ENCODE results near the gene AVEN.
A peak's percentile ranks its signal among the peaks of the same experiment; 100 is the strongest.

Gene AVEN

GRCh38 chr15:33982516-33982915, 56.5 kb downstream of the AVEN start:
- no CpG with 5 or more reads among the region's 1 CpG for WGBS (ENCODE audit: extremely low coverage, insufficient coverage, insufficient read length)
- Histone ChIP-seq H2BK120ac (ENCODE audit: insufficient read depth, low read length, poor library complexity) (no peak overlapping the region), H2BK12ac (ENCODE audit: low read length) (no peak overlapping the region), H4K8ac (ENCODE audit: low read depth, low read length) (no peak overlapping the region), H2BK5ac (ENCODE audit: low read depth, low read length, poor library complexity) (no peak overlapping the region), H3K9me3 (ENCODE audit: insufficient read depth, low read depth, low read length) (no peaks in the 10 kb centered on the region), H3K79me2 (ENCODE audit: control insufficient read depth, insufficient read depth, low read length, poor library complexity) (no peaks in the 10 kb centered on the region), H3K9ac (ENCODE audit: low read length) (no peak overlapping the region), H3K27ac (ENCODE audit: low read depth, low read length) (no peak overlapping the region), H3K4me1 (ENCODE audit: control insufficient read depth in 1 of 2, insufficient read depth in 2 of 2, low read length in 2 of 2) (peaks cover 5% of the 10 kb centered on the region in 2 experiments), H3K36me3 (ENCODE audit: control insufficient read depth in 1 of 2, insufficient read depth in 2 of 2, low read length in 2 of 2) (no peaks in the 10 kb centered on the region), H2AK5ac (ENCODE audit: low read length) (no peak overlapping the region), H3K18ac (ENCODE audit: low read length) (no peak overlapping the region), H3K27me3 (ENCODE audit: insufficient read depth, low read length) (no peaks in the 10 kb centered on the region), H3K14ac (ENCODE audit: low read length) (no peak overlapping the region), H3K4me2 (ENCODE audit: low read length) (no peak overlapping the region), H3K23ac (ENCODE audit: low read length) (no peak overlapping the region), H2AFZ (ENCODE audit: insufficient read depth, low read length, poor library complexity) (no peak overlapping the region), H3K79me1 (ENCODE audit: low read length) (peaks cover 6% of the 10 kb centered on the region), H3K4me3 (ENCODE audit: low read depth, low read length) (no peak overlapping the region), H3K4ac (ENCODE audit: low read depth, low read length) (no peak overlapping the region), H4K91ac (ENCODE audit: low read depth, low read length) (no peak overlapping the region), H4K12ac (ENCODE audit: low read depth, low read length) (no peak overlapping the region)
- DNase-seq = peak in 1 of 2 donors; percentile 76

- Histone ChIP-seq H4K8ac (ENCODE audit: low read depth, low read length) (no peak overlapping the region), H2BK5ac (ENCODE audit: low read depth, low read length, poor library complexity) (no peak overlapping the region), H3K9ac (ENCODE audit: low read length) (no peak overlapping the region), H2BK12ac (ENCODE audit: low read length) (no peak overlapping the region), H2AK5ac (ENCODE audit: low read length) (no peak overlapping the region), H4K12ac (ENCODE audit: low read depth, low read length) (no peak overlapping the region), H3K9me3 (ENCODE audit: insufficient read depth, low read depth, low read length) (no peaks in the 10 kb centered on the region), H3K79me2 (ENCODE audit: control insufficient read depth, insufficient read depth, low read length, poor library complexity) (no peaks in the 10 kb centered on the region), H3K4me3 (ENCODE audit: low read depth, low read length) (no peak overlapping the region), H3K4me1 (ENCODE audit: control insufficient read depth in 1 of 2, insufficient read depth in 2 of 2, low read length in 2 of 2) (peaks cover 4% of the 10 kb centered on the region in 2 experiments), H2AFZ (ENCODE audit: insufficient read depth, low read length, poor library complexity) (no peak overlapping the region), H2BK120ac (ENCODE audit: insufficient read depth, low read length, poor library complexity) (no peak overlapping the region), H3K4me2 (ENCODE audit: low read length) (no peak overlapping the region), H4K91ac (ENCODE audit: low read depth, low read length) (no peak overlapping the region), H3K36me3 (ENCODE audit: control insufficient read depth in 1 of 2, insufficient read depth in 2 of 2, low read length in 2 of 2) (no peaks in the 10 kb centered on the region), H3K79me1 (ENCODE audit: low read length) (peaks cover 5% of the 10 kb centered on the region), H3K23ac (ENCODE audit: low read length) (no peak overlapping the region), H3K14ac (ENCODE audit: low read length) (no peak overlapping the region), H3K27me3 (ENCODE audit: insufficient read depth, low read length) (no peaks in the 10 kb centered on the region), H3K4ac (ENCODE audit: low read depth, low read length) (no peak overlapping the region), H3K27ac (ENCODE audit: low read depth, low read length) (no peak overlapping the region), H3K18ac (ENCODE audit: low read length) (no peak overlapping the region)
- DNase-seq = peak in 1 of 2 donors; percentile 33
- WGBS (ENCODE audit: extremely low coverage, insufficient coverage, insufficient read length) = no CpG with 5 or more reads among the region's 7 CpGs
Observed at GRCh38 chr15:33980159-33980558, 58.8 kb downstream of the AVEN start.

- Histone ChIP-seq H2BK5ac (ENCODE audit: low read depth, low read length, poor library complexity) (no peak overlapping the region), H2AK5ac (ENCODE audit: low read length) (no peak overlapping the region), H3K14ac (ENCODE audit: low read length) (no peak overlapping the region), H4K12ac (ENCODE audit: low read depth, low read length) (no peak overlapping the region), H2AFZ (ENCODE audit: insufficient read depth, low read length, poor library complexity) (no peak overlapping the region), H4K8ac (ENCODE audit: low read depth, low read length) (no peak overlapping the region), H3K79me2 (ENCODE audit: control insufficient read depth, insufficient read depth, low read length, poor library complexity) (no peaks in the 10 kb centered on the region), H4K91ac (ENCODE audit: low read depth, low read length) (no peak overlapping the region), H3K23ac (ENCODE audit: low read length) (no peak overlapping the region), H3K9ac (ENCODE audit: low read length) (no peak overlapping the region), H3K36me3 (ENCODE audit: control insufficient read depth in 1 of 2, insufficient read depth in 2 of 2, low read length in 2 of 2) (no peaks in the 10 kb centered on the region), H3K27me3 (ENCODE audit: insufficient read depth, low read length) (no peaks in the 10 kb centered on the region), H3K4me3 (ENCODE audit: low read depth, low read length) (no peak overlapping the region), H3K4me1 (ENCODE audit: control insufficient read depth in 1 of 2, insufficient read depth in 2 of 2, low read length in 2 of 2) (no peaks in the 10 kb centered on the region), H2BK120ac (ENCODE audit: insufficient read depth, low read length, poor library complexity) (no peak overlapping the region), H3K9me3 (ENCODE audit: insufficient read depth, low read depth, low read length) (no peaks in the 10 kb centered on the region), H3K4me2 (ENCODE audit: low read length) (no peak overlapping the region), H3K18ac (ENCODE audit: low read length) (no peak overlapping the region), H3K79me1 (ENCODE audit: low read length) (no peaks in the 10 kb centered on the region), H3K4ac (ENCODE audit: low read depth, low read length) (no peak overlapping the region), H3K27ac (ENCODE audit: low read depth, low read length) (no peak overlapping the region), H2BK12ac (ENCODE audit: low read length) (no peak overlapping the region)
- DNase-seq = peak; percentile 9 to 64
- WGBS (ENCODE audit: extremely low coverage, insufficient coverage, insufficient read length) = no CpG with 5 or more reads among the region's 4 CpGs
Observed at GRCh38 chr15:33975022-33975565, 63.9 kb downstream of the AVEN start.

GRCh38 chr15:33971811-33972210, 67.2 kb downstream of the AVEN start:
- Histone ChIP-seq H3K4ac (ENCODE audit: low read depth, low read length) (no peak overlapping the region), H3K23ac (ENCODE audit: low read length) (no peak overlapping the region), H2AK5ac (ENCODE audit: low read length) (no peak overlapping the region), H3K4me3 (ENCODE audit: low read depth, low read length) (no peak overlapping the region), H3K36me3 (ENCODE audit: control insufficient read depth in 1 of 2, insufficient read depth in 2 of 2, low read length in 2 of 2) (no peaks in the 10 kb centered on the region), H3K18ac (ENCODE audit: low read length) (no peak overlapping the region), H3K4me2 (ENCODE audit: low read length) (no peak overlapping the region), H3K27me3 (ENCODE audit: insufficient read depth, low read length) (no peaks in the 10 kb centered on the region), H3K79me2 (ENCODE audit: control insufficient read depth, insufficient read depth, low read length, poor library complexity) (no peaks in the 10 kb centered on the region), H3K14ac (ENCODE audit: low read length) (no peak overlapping the region), H4K8ac (ENCODE audit: low read depth, low read length) (no peak overlapping the region), H2BK5ac (ENCODE audit: low read depth, low read length, poor library complexity) (no peak overlapping the region), H3K79me1 (ENCODE audit: low read length) (no peaks in the 10 kb centered on the region), H4K12ac (ENCODE audit: low read depth, low read length) (no peak overlapping the region), H2AFZ (ENCODE audit: insufficient read depth, low read length, poor library complexity) (no peak overlapping the region), H3K9ac (ENCODE audit: low read length) (no peak overlapping the region), H4K91ac (ENCODE audit: low read depth, low read length) (no peak overlapping the region), H3K4me1 (ENCODE audit: control insufficient read depth in 1 of 2, insufficient read depth in 2 of 2, low read length in 2 of 2) (no peaks in the 10 kb centered on the region), H2BK12ac (ENCODE audit: low read length) (no peak overlapping the region), H2BK120ac (ENCODE audit: insufficient read depth, low read length, poor library complexity) (no peak overlapping the region), H3K9me3 (ENCODE audit: insufficient read depth, low read depth, low read length) (no peaks in the 10 kb centered on the region), H3K27ac (ENCODE audit: low read depth, low read length) (no peak overlapping the region)
- WGBS (ENCODE audit: extremely low coverage, insufficient coverage, insufficient read length) = no CpG with 5 or more reads among the region's 2 CpGs
- no peak for DNase-seq
